HG03280 (cell line): ENCODE data around the gene KRTAP5-4.
"Not testable (repeated sequence)": the region's sequence is repeated elsewhere in the genome, so short reads cannot be mapped to it uniquely, and the experiment has no call there.

ENCODE experiments used
- ATAC-seq: cut with Tn5 transposase; IDR thresholded peaks from one replicate; pipeline ENCODE4 v1.9.1; 2021; ENCODE audit warnings: mild to moderate bottlenecking, moderate library complexity; ENCODE audit not compliant: unreplicated experiment

Gene KRTAP5-4

DNA sequence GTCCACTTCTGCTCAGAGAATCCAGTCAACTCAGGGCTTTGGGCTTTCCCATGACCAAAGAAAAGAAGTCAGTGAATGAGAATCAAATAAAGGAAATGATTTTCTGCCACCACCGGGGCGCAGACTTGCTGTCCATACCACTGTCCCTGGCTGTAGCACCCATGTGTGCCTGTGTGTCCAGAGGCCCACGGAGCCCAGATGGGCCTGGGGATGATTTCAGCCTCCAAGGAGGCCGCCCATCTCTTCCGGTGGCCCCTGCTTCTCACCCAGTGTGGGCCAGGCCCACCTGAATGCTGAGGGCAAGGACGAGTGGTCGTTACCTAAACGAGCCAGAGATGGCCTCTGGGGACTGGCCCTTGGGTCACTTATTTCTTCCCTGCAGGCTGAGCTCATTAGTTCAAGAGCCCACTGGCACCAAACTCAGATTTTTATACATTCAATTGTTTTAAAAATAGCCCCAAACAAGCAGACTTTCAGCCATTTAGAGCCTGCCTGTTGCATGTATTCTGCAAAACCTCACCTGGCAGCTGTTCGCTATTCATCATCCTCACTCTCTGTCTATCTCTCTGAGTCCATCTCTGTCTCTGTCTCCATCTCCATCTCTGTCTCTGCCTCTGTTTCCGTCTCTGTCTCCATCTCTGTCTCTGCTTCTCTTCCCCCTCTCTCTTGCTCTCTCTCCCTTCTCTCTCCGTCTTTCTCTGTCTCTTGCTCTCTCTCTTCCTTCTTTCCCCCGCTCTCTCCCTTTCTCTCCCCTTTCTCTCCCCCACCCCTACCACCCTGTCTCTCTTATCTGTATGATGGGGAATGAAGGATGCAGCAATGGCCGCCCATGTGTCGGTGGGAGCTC, 31.8 kb upstream of the KRTAP5-4 start:
- no peak for ATAC-seq

DNA sequence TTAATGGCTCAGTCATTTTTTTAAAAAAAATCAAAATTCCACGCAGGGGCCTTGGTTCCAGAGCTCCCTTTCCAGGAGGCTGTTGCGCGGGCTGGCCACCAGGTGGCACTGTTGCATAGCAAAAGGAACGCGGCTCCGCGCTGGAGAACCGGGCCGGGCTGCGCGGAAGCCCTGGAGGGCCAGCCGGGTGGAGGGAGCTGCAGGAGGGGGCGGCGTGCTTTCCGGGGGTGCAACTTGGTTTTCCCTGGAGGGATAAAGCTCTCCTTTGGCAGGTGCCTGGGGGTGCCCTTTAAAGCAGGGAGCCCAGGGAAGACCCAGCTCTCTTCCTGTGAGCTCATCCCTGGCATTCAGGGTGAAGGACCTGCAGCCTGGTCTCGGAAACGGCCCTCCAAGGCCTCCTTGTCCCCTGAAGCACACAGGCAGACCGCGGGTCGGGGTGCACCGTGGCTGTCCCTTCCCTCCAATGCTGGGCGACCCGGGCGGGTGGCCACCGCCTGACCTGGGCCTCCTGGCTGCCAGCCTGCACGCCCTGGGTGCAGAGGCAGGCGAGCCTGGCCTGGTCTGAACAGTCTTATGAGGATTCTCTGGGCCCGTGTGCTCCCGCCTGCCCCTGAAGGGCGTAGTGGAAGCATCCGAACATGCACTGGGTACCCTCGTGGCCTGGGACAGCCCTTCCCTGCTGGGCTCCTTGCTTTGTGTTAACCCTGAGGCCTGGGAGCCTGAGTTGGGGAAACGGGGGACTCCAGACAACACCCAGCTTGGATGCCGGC, 31.0 kb upstream of the KRTAP5-4 start:
- no peak for ATAC-seq

DNA sequence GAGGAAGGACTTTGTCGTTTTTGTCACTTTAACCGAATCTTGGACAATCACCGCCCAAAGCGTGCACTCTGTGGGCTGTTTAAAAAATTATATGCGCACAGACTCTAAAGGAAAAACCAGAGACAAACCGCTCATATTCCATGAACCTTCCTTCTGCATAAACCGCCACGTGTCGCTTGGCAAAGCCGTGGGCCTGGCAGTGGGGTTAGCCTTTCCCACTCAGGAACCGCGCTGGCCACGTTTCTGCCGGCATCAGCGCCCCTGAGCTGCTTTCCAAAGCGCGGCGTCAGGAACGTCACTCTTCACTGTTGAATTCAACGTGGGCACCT, 30.5 kb upstream of the KRTAP5-4 start:
- ATAC-seq, result no peak

DNA sequence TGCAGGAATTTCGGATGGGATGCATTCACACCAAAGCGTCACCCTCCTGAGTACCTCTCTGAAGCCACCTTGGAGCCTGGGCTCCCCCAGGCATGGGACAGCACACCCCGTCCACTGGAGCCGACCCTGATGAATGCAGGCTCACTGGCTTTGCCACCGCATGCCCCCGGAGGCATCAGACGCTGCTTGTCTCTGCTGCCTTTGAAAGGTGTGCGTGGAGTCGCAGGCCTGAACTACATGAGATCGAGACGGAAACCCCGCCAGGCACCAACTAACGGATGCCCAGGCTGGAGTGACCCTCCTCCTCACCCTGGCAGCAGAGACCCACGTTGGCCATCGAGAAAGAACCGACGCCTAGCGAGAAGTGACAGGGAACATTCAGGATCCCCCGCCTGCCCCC, 30.1 kb upstream of the KRTAP5-4 start:
- no peak for ATAC-seq

DNA sequence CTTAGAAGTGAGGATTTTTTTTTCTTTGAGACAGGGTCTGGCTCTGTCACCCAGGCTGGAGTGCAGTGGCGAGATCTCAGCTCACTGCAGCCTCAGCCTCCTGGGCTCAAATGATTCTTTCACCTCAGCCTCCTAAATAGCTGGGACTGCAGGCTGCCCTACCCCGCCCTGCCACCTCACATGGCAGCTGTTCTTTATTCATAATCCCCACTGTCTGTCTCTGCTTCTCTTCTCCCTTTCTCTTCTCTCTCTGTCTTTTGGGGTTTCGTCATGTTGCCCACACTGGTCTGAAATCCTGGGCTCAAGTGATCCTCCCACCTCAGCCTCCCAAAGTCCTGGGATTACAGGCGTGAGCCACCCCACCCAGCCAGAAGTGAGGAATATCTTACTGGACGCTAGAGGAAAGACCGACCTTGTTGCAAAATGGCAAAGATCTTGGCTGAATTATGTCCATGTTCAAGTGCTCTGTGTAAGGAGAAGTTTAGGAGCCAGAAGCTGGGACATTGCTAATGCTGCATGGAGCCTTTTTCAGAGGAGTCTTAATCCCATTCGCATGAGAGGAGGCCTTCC, 29.6 kb upstream of the KRTAP5-4 start:
- ATAC-seq, result no peak

DNA sequence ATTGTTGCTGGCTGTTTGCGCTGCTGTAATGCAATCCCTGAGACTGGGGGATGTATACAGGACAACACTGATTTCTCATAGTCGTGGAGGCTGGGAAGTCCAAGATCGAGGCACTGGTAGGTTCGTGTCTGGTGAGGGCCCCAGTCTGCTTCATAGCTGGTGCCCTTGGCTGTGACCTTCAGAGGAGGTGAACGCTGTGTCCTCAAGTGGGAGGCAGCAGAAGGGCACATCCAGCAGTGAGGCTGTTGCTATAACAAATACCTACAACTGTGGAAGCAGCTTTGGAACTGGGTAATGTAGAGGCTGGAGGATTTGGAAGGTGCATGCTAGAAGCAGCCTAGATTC, 29.0 kb upstream of the KRTAP5-4 start:
- no peak for ATAC-seq

DNA sequence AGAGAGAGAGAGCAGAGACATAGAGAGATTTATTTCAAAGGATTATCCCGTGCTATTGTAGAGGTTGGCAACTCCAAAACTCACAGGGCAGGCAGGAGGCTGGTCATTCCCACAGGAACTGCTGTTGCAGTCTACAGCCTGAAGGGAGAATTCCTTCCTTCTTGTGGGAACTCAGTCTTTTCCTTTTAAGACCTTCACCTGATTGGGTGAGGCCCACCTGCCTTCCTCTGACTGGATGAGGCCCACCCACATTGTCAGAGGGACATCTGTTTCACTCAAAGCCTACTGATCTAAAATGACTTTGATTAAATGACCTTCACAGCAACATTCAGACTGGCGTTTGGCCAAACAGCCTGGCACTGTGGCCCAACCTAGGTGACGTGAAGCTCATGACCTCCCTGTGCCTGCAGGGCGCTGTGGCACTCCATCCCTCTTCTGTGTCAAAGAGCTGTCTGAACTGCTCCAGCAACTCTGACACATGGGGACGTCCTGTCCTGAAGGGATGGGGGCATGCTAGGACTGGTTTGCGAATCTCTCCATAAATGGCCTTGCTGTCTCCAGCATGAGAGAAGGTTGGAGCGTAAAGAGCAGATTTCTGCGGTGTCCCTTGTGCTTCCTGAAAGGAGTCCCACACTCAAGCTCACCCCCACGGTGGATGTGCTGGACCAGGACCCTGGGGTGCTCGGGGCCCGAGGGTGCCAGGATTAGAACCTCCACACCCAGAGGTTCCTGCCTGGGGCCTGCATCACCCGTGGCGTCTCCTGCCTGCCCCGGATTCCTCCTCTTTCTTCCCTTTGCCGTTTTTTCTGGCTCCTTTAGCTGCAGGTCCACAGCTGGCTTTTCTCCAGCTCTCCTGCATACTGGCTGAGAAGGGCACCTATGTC, 28.3 kb upstream of the KRTAP5-4 start:
- ATAC-seq, result no peak

DNA sequence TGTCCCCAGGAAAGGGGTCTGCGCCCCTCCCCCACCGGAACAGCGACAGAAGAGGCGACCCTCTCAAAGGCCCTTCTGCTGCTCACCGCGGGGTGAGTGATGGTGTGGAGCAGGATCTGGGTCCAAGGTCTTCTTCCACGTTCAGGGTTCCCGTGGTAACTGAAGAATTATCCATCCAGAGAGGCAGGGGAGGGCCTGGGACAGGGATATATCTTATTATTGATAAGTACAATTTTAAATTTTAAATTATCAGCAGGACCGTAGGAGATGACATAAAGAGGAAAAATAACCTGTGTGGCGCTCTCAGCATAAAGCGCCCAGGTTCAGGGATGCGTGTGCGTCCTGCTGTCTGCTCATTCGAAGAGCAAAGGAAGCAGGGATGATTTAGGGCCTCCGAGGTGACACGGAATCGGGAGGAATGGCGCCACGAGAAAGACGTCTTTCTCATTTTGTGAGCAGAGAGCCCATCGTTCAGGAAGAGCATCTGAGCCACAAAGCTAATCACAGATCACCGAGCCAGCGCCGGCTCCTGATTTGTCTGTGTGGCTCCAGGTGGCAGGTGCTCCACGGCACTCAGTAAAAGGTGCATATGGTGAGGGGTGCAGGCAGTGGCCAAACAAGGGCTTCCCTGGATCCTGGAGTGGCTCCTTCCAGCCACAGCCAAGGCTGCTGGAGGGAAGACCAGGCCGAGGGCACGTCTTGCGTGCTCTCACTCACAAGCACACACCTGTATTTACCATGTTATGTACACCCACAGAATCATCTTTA, 26.9 kb upstream of the KRTAP5-4 start:
- no peak for ATAC-seq

DNA sequence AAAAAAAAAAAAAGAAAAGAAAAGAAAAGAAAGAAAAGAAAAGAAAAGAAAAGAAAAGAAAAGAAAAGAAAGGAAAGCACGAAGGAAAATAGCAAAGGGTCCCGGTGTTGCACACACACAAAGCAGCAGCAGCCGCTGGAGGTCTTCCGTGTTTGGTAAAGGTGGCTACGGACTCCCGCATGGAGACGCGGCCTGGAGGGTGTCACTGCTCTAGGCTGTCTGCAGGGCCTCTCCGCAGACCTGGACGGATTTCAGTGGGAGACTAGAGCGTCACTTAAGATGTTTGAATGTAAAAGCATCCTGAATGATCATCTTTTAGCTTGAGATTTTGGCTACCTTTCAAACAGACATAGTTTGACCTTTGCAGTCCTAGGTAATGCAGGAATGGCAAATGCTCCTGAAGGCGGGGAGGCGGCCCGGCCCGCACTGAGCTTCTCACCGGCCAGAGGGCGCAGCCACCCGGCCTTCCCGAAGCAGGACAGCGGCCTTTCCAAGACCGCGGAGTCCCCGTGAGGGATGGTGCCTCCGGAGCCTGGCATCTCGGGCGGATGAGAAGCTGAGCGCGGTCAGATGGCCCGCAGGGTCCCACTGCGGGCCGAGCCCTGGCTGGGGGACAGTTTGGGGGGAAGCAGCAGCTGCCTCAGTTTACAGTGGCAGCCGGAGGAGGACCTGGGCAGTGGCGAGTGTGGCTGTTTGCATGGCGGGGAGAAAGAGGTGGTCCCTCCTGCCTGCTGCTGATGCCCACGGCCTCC, 26.1 kb upstream of the KRTAP5-4 start:
- no peak for ATAC-seq

DNA sequence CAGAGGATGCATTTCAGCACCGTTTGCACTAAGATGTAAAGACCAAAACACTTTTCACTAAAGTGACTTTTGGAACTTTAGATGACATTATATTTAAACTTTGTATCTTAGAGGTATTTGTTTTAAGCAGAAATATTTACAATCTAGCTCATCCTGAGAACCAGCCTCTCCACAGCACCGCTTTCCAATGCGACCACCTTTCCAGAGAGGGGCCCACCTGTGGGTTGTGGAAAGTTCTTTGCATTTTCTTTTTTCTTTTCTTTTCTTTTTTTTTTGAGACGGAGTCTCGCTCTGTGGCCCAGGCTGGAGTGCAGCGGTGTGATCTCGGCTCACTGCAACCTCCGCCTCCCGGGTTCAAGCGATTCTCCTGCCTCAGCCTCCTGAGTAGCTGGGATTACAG, 24.6 kb upstream of the KRTAP5-4 start:
- not testable (repeated sequence) for ATAC-seq

DNA sequence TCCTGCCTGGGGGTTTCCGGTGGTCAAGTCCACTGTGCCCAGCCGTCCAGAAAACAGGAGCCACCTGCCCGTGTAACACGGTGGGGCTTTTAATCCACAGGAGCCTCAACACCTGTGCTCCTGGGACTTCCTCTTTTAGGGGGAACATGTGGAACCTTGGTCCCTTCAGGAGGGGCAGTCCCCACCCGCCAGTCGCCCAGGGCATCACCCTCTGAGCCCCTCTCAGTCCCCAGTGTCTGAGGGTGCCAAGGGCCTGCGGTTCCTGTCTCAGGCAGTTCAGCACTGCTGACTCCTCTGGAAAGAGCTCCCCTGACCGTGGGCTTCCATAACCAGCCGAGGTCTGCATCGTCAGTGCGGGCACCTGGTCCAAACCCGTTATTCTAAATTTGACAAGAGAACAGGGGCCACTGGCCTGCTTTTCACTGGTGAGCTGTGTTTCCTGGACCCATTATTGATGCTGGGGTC, 23.5 kb upstream of the KRTAP5-4 start:
- no peak for ATAC-seq

DNA sequence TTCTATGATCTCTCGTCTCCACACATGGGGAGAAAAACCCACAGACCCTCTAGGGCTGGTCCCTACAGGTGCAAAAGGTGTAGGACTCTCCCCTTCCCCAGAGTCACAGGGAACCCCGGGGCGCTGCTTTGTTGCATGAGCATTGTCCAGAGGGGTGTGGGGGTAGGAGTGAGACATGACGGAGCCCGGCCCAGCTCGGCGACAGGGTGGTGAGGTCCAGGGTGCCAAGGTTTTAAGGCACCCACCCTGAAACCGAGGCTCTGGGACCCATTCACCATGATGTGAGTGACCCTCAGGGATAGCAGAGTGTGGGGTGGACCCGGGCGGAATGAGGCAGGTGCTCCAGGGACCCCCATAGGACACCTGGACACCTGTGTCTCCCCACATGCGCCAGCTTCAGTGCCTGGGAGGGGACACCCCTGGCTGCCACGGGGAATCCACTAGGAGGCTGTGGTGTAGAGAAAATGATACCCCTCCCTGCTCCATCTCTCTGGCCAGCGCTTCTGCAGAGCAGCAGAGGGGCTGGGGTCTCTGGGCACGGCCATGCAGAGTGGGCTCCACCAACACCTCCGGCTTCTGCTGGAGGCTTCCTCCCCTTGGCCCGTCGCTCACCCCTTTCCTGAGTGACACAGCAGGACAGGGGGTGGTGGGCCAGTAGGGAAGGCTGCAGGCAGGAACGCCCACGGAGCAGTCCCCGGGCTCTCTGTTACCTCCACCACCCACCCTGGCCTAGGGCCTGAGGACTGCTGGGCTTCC, 22.8 kb upstream of the KRTAP5-4 start:
- no peak for ATAC-seq

DNA sequence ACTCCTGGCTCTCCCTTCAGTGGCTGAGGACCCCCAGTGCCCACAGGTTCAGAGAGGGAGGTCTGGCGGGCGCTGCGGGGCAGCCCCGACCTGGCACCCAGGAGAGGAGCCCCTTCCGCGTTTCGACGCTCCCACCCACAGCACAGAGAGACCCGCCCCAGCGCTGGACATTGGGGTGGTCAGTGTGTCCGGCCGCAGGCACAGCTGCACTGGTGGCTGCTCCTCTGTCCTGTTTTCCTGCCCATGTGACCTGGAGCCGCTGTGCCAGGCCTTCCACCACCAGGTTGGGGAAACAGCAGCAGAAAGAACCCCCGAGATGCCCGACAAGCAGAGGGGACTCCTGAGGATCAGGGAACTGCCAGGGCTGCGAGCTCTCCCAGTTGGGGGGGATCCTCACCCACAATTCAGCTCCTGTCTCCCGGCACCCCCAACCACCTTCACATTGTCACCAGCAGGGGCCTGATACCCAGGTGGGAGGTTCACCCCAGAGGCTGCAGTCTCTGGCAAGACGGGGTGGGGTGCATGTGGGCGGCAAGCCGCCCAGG, 21.3 kb upstream of the KRTAP5-4 start:
- no peak for ATAC-seq

DNA sequence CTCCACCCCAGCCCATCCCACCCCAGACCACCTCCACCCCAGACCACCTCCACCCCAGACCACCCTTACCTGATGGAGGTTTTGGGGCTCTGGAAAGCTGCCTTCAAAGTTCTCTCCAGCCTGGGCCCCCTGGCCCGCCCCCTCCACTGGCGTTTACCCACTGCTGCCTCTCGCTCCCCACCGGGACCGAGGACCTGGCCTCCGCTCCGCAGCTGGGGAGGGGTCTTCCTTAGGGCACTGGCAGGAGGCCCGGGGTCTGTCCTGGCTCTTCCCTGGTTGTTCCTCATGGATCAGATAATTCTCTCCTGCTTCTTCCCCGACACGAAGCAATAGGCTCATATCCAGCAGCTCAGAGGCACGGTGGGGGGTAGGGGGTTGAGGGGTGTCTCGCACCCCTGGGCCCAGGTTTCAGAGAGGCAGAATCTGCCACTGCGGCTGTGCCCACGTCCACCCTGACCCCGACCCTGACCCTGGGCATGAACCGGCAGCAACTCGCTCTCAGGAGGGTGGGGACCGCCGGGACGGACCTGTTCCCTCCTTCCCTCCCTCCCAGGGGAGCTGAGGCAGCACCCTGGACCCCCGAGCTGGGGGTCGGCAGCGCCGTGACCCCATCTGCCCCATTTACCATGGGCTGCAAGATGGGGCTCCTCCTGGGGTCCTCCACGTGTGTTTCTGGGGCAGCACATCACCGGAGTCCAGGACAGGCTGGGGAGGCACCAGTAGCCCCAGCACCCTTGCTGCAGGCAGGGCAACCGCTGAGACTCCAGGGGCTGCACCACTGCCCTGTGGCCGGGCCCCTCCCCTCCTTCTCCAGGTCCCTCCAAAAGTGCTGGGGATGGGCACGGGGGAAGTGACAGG, 20.6 kb upstream of the KRTAP5-4 start:
- no peak for ATAC-seq

DNA sequence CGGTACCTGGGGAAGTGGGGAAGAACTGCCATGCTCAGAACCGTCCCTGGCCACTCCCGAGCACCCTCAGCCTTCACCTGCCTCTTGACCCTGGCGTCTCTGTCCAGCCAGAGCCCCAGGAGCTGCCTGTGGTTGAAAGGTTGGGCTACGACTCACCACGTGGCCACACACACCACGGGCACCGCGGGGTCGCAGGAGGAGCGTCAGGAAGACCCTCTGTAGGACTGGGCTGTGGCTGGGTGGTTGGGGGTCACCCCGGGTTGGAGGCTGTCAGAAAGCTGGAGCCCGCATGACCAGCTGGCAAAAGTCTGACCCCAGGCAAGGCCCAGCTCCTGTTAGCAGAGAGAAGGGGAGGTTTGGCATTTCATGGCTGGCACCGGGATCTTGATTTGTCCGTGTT, 19.2 kb upstream of the KRTAP5-4 start:
- no peak for ATAC-seq

DNA sequence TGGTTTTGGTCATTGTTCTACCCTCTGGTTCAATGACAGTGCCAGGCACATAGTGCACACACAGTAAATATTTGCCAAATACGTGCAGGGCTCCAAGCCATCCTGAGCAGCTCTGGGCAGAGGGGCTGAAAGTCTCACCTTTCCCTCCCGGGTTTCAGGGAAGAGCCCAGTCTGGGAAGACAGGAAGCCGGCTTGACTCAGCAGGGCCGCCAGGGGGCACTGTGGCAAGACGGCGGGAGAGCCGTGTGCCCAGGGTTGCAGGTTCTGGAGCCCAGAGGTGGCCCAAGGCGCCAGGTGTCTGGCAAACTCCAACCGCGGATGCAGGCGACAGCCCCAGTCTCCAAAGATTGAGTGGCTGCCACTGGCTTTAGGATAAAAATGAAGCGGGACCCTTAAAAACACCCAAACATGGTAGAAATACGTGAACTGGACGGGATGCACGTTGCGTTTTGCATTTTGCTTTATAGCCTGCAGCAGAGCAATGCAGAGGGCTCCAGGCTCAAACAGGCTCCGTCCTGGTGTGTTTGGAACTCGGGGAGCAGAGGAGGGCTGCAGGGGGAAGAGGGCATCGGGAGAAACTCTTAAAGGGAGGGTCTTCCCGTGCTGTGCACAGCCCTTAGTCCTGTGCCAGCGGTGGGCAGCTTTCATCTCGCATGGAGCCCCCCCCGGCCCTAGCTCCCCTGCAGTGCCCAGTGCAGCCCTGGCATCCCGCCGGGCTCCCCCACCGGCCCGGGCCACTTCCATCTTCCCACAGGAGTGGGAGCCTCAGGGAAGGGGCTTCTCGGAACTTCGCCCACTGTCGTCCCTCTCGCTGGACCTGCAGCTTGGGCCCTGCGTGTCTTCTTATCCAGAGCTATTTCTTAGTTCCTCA, 18.4 kb upstream of the KRTAP5-4 start:
- ATAC-seq, result no peak

DNA sequence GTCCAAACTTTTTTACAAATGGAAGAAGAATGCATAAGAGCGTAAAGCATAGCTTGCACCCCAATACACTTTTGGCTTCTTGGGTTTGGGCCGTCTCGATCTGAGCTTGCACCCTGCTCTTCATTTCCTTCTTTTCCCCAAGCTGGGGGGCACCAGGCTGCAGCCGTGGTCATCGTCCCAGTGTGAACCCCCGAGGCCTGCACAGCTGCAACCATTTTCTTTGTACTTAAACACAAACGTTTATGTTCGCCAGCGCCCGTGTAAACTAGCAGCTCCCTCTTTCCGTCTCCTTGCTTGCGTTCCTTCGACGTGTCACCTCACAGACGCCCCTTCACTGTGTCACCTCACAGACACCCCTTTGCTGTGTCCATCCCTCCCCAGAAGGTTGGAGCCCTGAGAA, 17.7 kb upstream of the KRTAP5-4 start:
- ATAC-seq, result no peak
